Panc1 (cell line): ENCODE results near the gene FBXO46.
A peak's percentile ranks its signal among the peaks of the same experiment; 100 is the strongest.

Experiments
- CTCF ChIP-seq: fragments of 450-650 bp; IDR thresholded peaks from 2 replicates; pipeline ENCODE4 v1.5.1; 2017; ENCODE audit warnings: mild to moderate bottlenecking
- POLR2AphosphoS5 ChIP-seq: IDR thresholded peaks from 2 replicates; pipeline ENCODE4 v1.6.1; 2012; ENCODE audit warnings: mild to moderate bottlenecking, low read depth, low read length, moderate library complexity
- REST ChIP-seq, 2 experiments: IDR thresholded peaks; 2 replicates each; pipeline ENCODE4 v1.6.1; 2011 to 2012; ENCODE audit warnings: low read depth in 2 of 2, control low read depth in 1 of 2, low read length in 1 of 2, mild to moderate bottlenecking in 1 of 2, moderate library complexity in 1 of 2; ENCODE audit not compliant: insufficient read depth in 1 of 2
- SIN3A ChIP-seq: IDR thresholded peaks from 2 replicates; pipeline ENCODE4 v1.6.1; 2012; ENCODE audit warnings: low read depth, mild to moderate bottlenecking, low read length, moderate library complexity, borderline replicate concordance; ENCODE audit not compliant: insufficient read depth
- TCF7L2 ChIP-seq: IDR thresholded peaks from 2 replicates; pipeline ENCODE4 v1.6.1; 2011; ENCODE audit warnings: mild to moderate bottlenecking, low read depth, low read length, inconsistent platforms

GRCh38 chr19:45730368-45731288 is at the start of gene FBXO46:
- TF ChIP-seq CTCF (no peak), POLR2AphosphoS5 (peak; percentile 69; the same call in 1 of the 2 replicates), REST (IDR thresholded peaks at IDR 0.05; ENCODE audit: insufficient read depth in 1 of 2, low read depth in 2 of 2, low read length in 1 of 2) (no peak), SIN3A (peak; percentile 61; the same call in 1 of the 2 replicates), TCF7L2 (no peak)
